Measurements from ENCODE around the gene TMEM243.

DNA sequence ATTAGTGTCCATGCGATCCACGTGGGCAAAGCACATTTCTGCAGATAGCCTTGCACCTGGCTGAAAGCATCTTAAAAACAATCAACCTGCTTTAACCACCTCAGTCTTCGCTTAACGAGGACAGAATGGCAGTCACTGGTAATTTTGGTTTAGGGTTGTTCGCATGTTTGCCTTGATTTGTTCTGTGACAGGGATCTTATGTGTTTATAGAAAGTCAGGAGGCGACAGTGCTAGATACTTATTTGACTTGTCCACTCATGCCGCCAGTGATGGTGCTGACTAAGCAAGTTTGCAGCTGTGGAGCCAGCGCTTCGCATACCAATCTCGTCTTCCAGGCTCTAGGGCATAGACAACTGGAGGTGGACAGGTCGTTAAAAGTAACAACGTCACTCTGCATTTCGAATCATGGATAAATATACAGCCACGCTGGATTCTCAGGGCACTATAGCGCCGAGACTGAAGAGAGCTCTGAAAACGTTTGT lies 1.2 kb upstream of the TMEM243 start:
- TF ChIP-seq, protein P1, sequence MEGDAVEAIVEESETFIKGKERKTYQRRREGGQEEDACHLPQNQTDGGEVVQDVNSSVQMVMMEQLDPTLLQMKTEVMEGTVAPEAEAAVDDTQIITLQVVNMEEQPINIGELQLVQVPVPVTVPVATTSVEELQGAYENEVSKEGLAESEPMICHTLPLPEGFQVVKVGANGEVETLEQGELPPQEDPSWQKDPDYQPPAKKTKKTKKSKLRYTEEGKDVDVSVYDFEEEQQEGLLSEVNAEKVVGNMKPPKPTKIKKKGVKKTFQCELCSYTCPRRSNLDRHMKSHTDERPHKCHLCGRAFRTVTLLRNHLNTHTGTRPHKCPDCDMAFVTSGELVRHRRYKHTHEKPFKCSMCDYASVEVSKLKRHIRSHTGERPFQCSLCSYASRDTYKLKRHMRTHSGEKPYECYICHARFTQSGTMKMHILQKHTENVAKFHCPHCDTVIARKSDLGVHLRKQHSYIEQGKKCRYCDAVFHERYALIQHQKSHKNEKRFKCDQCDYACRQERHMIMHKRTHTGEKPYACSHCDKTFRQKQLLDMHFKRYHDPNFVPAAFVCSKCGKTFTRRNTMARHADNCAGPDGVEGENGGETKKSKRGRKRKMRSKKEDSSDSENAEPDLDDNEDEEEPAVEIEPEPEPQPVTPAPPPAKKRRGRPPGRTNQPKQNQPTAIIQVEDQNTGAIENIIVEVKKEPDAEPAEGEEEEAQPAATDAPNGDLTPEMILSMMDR (IDR thresholded peaks at IDR 0.05; ENCODE audit: insufficient read depth, low read length, poor library complexity, severe bottlenecking): no peak
- TF ChIP-seq EZH2phosphoT487 (conservative IDR thresholded peaks at IDR 0.05; ENCODE audit: low read length): no peak

All from SU-DHL-6 (cell line).